Activated T-helper 1 cell treated with anti-CD3 and anti-CD28 coated beads, Interleukin-12 subunit alpha, Interleukin-12 subunit beta, Interleukin-2, Interleukin-4 antibody, amounts not matched to agents 30 ng/mL and 10 ng/mL and 1 ng/mL, durations not matched to agents 14 hours and 24 hours and 36 hours (primary cell): Measurements from ENCODE around the gene AVEN. TPM values are rescaled to one million over a fixed set of nuclear protein-coding genes. Genes with fewer than 3 reads are reported as not detected.

Experiments
- DNase-seq: peaks from one replicate; pipeline ENCODE4 v3.0.0; 2021; ENCODE audit warnings: low spot score
- H3K27ac Mint-ChIP-seq: one replicate; pipeline ENCODE4 v1.8.0; 2021; ENCODE audit warnings: mild to moderate bottlenecking, mixed read lengths
- H3K27me3 Mint-ChIP-seq: one replicate; pipeline ENCODE4 v1.8.0; 2022; ENCODE audit warnings: mild to moderate bottlenecking, moderate library complexity, mixed read lengths; ENCODE audit not compliant: insufficient read depth
- H3K36me3 Mint-ChIP-seq: one replicate; pipeline ENCODE4 v1.8.0; 2021; ENCODE audit warnings: low read depth, mixed read lengths
- H3K4me1 Mint-ChIP-seq: one replicate; pipeline ENCODE4 v1.8.0; 2021; ENCODE audit warnings: low read depth, mixed read lengths
- H3K4me3 Mint-ChIP-seq: one replicate; pipeline ENCODE4 v1.8.0; 2021; ENCODE audit warnings: mild to moderate bottlenecking, moderate library complexity, mixed read lengths
- H3K9me3 Mint-ChIP-seq: one replicate; pipeline ENCODE4 v1.8.0; 2021; ENCODE audit warnings: mixed read lengths
- intact Hi-C: fragments of 100-400 bp; cut with micrococcal nuclease; formaldehyde crosslinking; loops from one replicate; pipeline ENCODE4 v1.15.1; 2024
- total RNA-seq: library from RNA; stranded (reverse); gene quantifications from 2 replicates; pipeline ENCODE4 v1.2.3, GENCODE V29; 2022

The AVEN gene
- total RNA-seq, 1 donor from 2014 or later = 16.3 TPM

DNA sequence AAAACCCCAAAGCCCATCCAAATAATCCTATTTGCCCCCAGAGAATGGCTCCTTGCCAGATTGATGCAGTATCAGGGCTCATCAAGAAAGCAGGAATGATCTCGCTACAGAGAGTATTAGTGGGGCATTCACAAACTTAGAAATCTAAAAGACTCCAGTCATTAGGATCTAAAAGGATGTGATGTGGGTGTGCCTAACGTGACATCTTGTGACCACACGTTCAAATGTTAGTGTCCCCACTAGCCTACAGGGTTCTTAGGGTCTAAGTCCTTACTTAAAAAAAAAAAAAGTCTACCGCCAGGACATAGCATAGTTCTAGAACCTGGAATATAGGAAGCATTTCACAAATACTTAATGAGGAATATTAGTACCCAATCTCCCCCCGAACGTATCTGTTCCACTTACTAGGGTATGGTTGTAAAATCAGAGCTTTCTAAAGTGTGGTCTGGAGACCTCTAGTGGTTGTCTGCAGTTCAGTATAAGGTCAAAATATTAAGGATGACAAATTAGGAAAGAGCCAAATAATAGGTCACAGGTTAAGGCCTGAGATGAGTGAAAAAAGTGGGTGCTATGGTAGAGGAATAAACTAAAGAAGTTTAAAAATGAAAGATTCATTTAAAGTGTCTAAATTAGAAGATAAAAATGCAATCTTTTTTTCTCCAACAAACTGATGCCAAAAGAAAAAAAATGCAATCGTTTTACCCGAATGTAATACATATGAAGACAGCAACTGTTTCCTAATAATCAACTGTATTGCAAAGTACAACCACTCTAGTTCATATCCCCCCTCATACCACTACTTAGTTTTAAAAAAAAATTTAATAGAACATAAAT is 75.0 kb downstream of the AVEN start:
- H3K4me1 Mint-ChIP-seq = no peaks in the 10 kb centered on the region
- H3K9me3 Mint-ChIP-seq = no peaks in the 10 kb centered on the region
- no peaks in the 10 kb centered on the region for H3K36me3 Mint-ChIP-seq
- H3K27ac Mint-ChIP-seq = no peak overlapping the region
- intact Hi-C loops = loop anchor here (5.0 kb wide), 1 partner anchor 227 kb away; no protein-coding TSS in a partner anchor
- no peak for DNase-seq
- H3K4me3 Mint-ChIP-seq = no peak overlapping the region
- no peaks in the 10 kb centered on the region for H3K27me3 Mint-ChIP-seq

- Mint-ChIP-seq H3K4me1 (no peaks in the 10 kb centered on the region), H3K27ac (no peak overlapping the region), H3K27me3 (no peaks in the 10 kb centered on the region), H3K4me3 (no peak overlapping the region), H3K9me3 (no peaks in the 10 kb centered on the region), H3K36me3 (no peaks in the 10 kb centered on the region)
- DNase-seq = no peak
- intact Hi-C loops = loop anchor here (5.0 kb wide), 1 partner anchor 223 kb away; no protein-coding TSS in a partner anchor
These were observed 78.5 kb downstream of the AVEN start for GRCh38 chr15:33960549-33960935.

GRCh38 chr15:33959844-33960548 is 79.0 kb downstream of the AVEN start:
- Mint-ChIP-seq H3K27me3 (no peaks in the 10 kb centered on the region), H3K27ac (no peak overlapping the region), H3K36me3 (no peaks in the 10 kb centered on the region), H3K4me1 (no peaks in the 10 kb centered on the region), H3K9me3 (no peaks in the 10 kb centered on the region), H3K4me3 (no peak overlapping the region)
- intact Hi-C loops = loop anchor here (5.0 kb wide), 1 partner anchor 223 kb away; no protein-coding TSS in a partner anchor
- no peak for DNase-seq

- no peaks in the 10 kb centered on the region for H3K9me3 Mint-ChIP-seq
- intact Hi-C loops = no loop called here
These were observed 82.6 kb downstream of the AVEN start for GRCh38 chr15:33956397-33956796.

DNA sequence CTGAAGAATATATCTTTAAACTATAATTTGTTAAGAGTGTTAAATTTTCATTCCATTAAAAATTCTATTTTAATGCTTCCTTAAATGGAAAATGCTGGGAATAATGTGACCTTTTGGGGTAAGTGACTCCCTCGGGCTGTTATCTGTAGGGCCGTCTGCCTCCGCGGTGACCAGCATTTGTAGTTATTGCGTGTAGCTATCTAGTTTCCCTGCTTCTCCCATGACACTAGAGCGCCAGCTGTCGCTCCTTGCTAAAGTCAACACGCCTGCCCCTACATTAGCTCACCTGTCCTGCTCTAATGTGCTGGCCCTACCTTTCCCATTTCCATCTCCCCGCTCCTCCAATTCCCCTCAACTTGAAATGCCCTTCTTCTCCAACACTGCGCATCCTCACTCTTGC is 83.1 kb downstream of the AVEN start:
- no peak for DNase-seq
- Mint-ChIP-seq H3K9me3 (no peaks in the 10 kb centered on the region), H3K27me3 (no peaks in the 10 kb centered on the region), H3K36me3 (no peaks in the 10 kb centered on the region), H3K4me1 (no peaks in the 10 kb centered on the region), H3K27ac (no peak overlapping the region), H3K4me3 (no peak overlapping the region)
- intact Hi-C loops = no loop called here

More at GRCh38 chr15:33956397-33956796, 82.6 kb downstream of the AVEN start:
- DNase-seq = no peak
- no peaks in the 10 kb centered on the region for H3K36me3 Mint-ChIP-seq
- no peak overlapping the region for H3K27ac Mint-ChIP-seq
- no peak overlapping the region for H3K4me3 Mint-ChIP-seq
- H3K4me1 Mint-ChIP-seq = no peaks in the 10 kb centered on the region
- no peaks in the 10 kb centered on the region for H3K27me3 Mint-ChIP-seq

GRCh38 chr15:33946152-33946551 is 92.9 kb downstream of the AVEN start:
- intact Hi-C loops = no loop called here
- H3K27ac Mint-ChIP-seq = no peak overlapping the region
- H3K36me3 Mint-ChIP-seq = no peaks in the 10 kb centered on the region
- H3K4me3 Mint-ChIP-seq = no peak overlapping the region
- H3K27me3 Mint-ChIP-seq = peaks cover 2% of the 10 kb centered on the region
- H3K9me3 Mint-ChIP-seq = no peaks in the 10 kb centered on the region
- no peak for DNase-seq
- no peaks in the 10 kb centered on the region for H3K4me1 Mint-ChIP-seq

- Mint-ChIP-seq H3K27ac (no peak overlapping the region), H3K9me3 (no peaks in the 10 kb centered on the region), H3K27me3 (peaks cover 2% of the 10 kb centered on the region), H3K4me1 (no peaks in the 10 kb centered on the region), H3K4me3 (no peak overlapping the region), H3K36me3 (no peaks in the 10 kb centered on the region)
- DNase-seq = no peak
- intact Hi-C loops = no loop called here
These were observed 97.5 kb downstream of the AVEN start for GRCh38 chr15:33941279-33942063.

- intact Hi-C loops = no loop called here
- no peak overlapping the region for H3K4me3 Mint-ChIP-seq
- H3K36me3 Mint-ChIP-seq = no peaks in the 10 kb centered on the region
- H3K4me1 Mint-ChIP-seq = no peaks in the 10 kb centered on the region
- no peak for DNase-seq
- no peaks in the 10 kb centered on the region for H3K9me3 Mint-ChIP-seq
- no peaks in the 10 kb centered on the region for H3K27me3 Mint-ChIP-seq
- no peak overlapping the region for H3K27ac Mint-ChIP-seq
These were observed 104.1 kb downstream of the AVEN start for GRCh38 chr15:33934921-33935320.

DNA sequence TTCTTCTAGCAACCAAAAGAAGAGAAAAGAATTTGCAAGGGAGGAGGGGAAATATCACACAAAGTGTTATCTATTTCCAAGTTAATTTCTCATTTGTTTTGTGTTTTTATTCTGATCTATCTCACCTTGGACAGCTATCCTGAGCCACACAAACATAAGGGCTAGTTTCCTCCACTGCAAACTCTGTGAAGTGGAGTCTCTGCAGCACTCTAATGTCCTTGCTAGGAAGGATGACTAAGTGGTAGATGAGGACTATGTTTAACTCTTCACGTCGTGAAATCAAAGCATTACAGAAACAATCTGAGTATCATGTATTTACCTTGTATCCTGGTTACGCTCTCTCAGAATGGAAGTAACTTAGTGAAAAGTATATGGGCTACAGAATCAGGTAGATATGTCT is 104.6 kb downstream of the AVEN start:
- H3K4me3 Mint-ChIP-seq = no peak overlapping the region
- H3K27me3 Mint-ChIP-seq = no peaks in the 10 kb centered on the region
- no peaks in the 10 kb centered on the region for H3K4me1 Mint-ChIP-seq
- no peaks in the 10 kb centered on the region for H3K36me3 Mint-ChIP-seq
- no peak for DNase-seq
- intact Hi-C loops = no loop called here
- H3K27ac Mint-ChIP-seq = no peak overlapping the region
- no peaks in the 10 kb centered on the region for H3K9me3 Mint-ChIP-seq

DNA sequence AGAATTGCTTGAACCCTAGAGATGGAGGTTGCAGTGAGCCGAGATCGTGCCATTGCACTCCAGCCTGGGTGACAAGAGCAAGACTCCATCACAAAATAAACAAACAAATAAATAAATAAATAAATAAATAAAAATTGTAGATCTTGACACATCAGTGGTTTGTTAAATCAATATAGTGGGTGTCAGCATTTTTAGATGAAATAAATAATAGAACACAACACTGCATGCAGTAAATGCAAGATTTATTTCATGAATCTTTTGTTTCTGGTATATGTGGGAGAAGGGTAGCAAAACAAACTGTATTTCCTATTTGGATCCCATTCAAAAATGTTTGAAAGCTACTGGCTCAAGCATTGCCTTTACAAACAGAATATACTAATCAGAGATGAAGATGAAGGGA is 106.3 kb downstream of the AVEN start:
- no peaks in the 10 kb centered on the region for H3K36me3 Mint-ChIP-seq
- no peaks in the 10 kb centered on the region for H3K9me3 Mint-ChIP-seq
- H3K4me1 Mint-ChIP-seq = no peaks in the 10 kb centered on the region
- intact Hi-C loops = no loop called here
- H3K27ac Mint-ChIP-seq = no peak overlapping the region
- no peak for DNase-seq
- no peaks in the 10 kb centered on the region for H3K27me3 Mint-ChIP-seq
- no peak overlapping the region for H3K4me3 Mint-ChIP-seq

DNA sequence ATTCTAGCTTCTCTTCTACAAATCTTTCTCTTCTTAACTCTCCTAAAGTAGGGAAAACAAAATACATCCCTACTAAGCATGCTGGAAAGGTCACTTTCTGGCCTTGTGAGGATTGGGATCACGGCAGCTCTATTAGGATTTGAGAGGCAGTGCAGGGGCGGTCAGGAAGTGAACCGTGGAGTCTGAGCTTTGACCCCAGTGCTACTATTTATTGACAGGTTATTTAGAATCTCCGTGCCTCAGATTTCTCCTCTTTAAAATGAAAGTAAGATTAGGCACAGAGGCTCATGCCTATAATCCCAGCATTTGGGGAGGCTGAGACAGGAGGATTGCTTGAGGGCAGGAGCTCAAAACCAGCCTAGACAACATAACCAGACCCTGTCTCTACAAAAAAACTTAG is 112.7 kb downstream of the AVEN start:
- Mint-ChIP-seq H3K36me3 (no peaks in the 10 kb centered on the region), H3K4me3 (no peak overlapping the region), H3K9me3 (no peaks in the 10 kb centered on the region), H3K4me1 (no peaks in the 10 kb centered on the region), H3K27ac (no peak overlapping the region), H3K27me3 (no peaks in the 10 kb centered on the region)
- no peak for DNase-seq
- intact Hi-C loops = no loop called here

DNA sequence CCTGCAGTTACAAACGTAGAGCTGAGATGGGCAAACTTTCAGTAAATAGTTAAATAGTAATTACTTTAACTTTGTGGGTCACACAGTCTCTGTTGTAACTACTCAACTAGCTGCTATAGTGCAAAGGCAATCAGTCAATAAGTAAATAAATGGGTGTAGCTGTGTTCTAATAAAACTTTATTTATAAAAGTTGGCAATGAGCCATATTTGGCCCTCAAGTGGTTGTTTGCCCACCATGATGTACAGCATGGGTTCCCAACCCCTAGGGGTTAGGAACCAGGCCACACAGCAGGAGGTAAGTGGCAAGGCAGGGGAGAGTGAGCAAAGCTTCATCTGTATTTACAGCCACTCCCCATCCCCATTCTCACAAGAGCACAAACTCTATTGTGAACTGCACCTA is 115.6 kb downstream of the AVEN start:
- no peaks in the 10 kb centered on the region for H3K27me3 Mint-ChIP-seq
- DNase-seq = no peak
- no peak overlapping the region for H3K27ac Mint-ChIP-seq
- intact Hi-C loops = no loop called here
- no peak overlapping the region for H3K4me3 Mint-ChIP-seq
- no peaks in the 10 kb centered on the region for H3K4me1 Mint-ChIP-seq
- H3K9me3 Mint-ChIP-seq = no peaks in the 10 kb centered on the region
- H3K36me3 Mint-ChIP-seq = no peaks in the 10 kb centered on the region
